Neural progenitor cell (in vitro differentiated cells): Measurements from ENCODE around the gene NUP88. TPM values are rescaled to one million over a fixed set of nuclear protein-coding genes. Genes with fewer than 3 reads are reported as not detected.
"Not testable (repeated sequence)": the region's sequence is repeated elsewhere in the genome, so short reads cannot be mapped to it uniquely, and the experiment has no call there.

Experiments
- DNase-seq: peaks from one replicate; pipeline ENCODE4 v3.0.0-alpha.2; 2016; ENCODE audit warnings: low spot score
- H2AFZ ChIP-seq: fragments of 200-600 bp; sonication (generic); replicated peaks from 2 replicates; pipeline ENCODE4 v1.6.1; 2016; ENCODE audit warnings: antibody characterized with exemption
- H3F3A ChIP-seq: fragments of 200-600 bp; sonication (generic); 2 replicates; pipeline ENCODE4 v1.6.1; 2016; ENCODE audit warnings: antibody characterized with exemption, low read depth
- H3K27ac ChIP-seq: fragments of 200-600 bp; sonication (generic); 2 replicates; pipeline ENCODE4 v1.5.1; 2016; ENCODE audit warnings: mild to moderate bottlenecking
- H3K27me3 ChIP-seq: fragments of 200-600 bp; sonication (generic); 2 replicates; pipeline ENCODE4 v1.6.1; 2016; ENCODE audit warnings: mild to moderate bottlenecking, moderate library complexity
- H3K36me3 ChIP-seq: fragments of 200-600 bp; sonication (generic); 2 replicates; pipeline ENCODE4 v1.5.1; 2016
- H3K4me1 ChIP-seq: fragments of 200-600 bp; sonication (generic); 2 replicates; pipeline ENCODE4 v1.6.1; 2016; ENCODE audit warnings: mixed run types
- H3K4me2 ChIP-seq: fragments of 200-600 bp; sonication (generic); 2 replicates; pipeline ENCODE4 v1.6.1; 2016
- H3K4me3 ChIP-seq: fragments of 200-600 bp; sonication (generic); 2 replicates; pipeline ENCODE4 v1.5.1; 2016
- H3K79me2 ChIP-seq: fragments of 200-600 bp; sonication (generic); 2 replicates; pipeline ENCODE4 v1.6.1; 2016; ENCODE audit warnings: low read depth
- H3K9ac ChIP-seq: fragments of 200-600 bp; sonication (generic); 2 replicates; pipeline ENCODE4 v1.6.1; 2016
- H3K9me3 ChIP-seq: fragments of 200-600 bp; sonication (generic); 2 replicates; pipeline ENCODE4 v1.5.1; 2016; ENCODE audit warnings: low read depth
- H4K20me1 ChIP-seq: fragments of 200-600 bp; sonication (generic); 2 replicates; pipeline ENCODE4 v1.6.1; 2016; ENCODE audit warnings: low read depth
- H3K27ac Mint-ChIP-seq: 3 replicates; pipeline ENCODE4 v1.8.0; 2021; ENCODE audit warnings: mixed read lengths
- H3K27me3 Mint-ChIP-seq: 2 replicates; pipeline ENCODE4 v1.8.0; 2022; ENCODE audit warnings: low read depth, mild to moderate bottlenecking, inconsistent platforms, moderate library complexity, mixed read lengths; ENCODE audit not compliant: insufficient read depth
- H3K36me3 Mint-ChIP-seq: 3 replicates; pipeline ENCODE4 v1.8.0; 2021; ENCODE audit warnings: mixed read lengths
- H3K4me1 Mint-ChIP-seq: 3 replicates; pipeline ENCODE4 v1.8.0; 2021; ENCODE audit warnings: mixed read lengths
- H3K4me3 Mint-ChIP-seq: 3 replicates; pipeline ENCODE4 v1.8.0; 2021; ENCODE audit warnings: mild to moderate bottlenecking, moderate library complexity, mixed read lengths
- H3K9me3 Mint-ChIP-seq: 3 replicates; pipeline ENCODE4 v1.8.0; 2020; ENCODE audit warnings: mixed read lengths
- EZH2 ChIP-seq: fragments of 200-600 bp; sonication (generic); IDR thresholded peaks from 2 replicates; pipeline ENCODE4 v1.6.1; 2017; ENCODE audit warnings: antibody characterized with exemption, mild to moderate bottlenecking, moderate library complexity
- EZH2phosphoT487 ChIP-seq: fragments of 200-600 bp; sonication (generic); IDR thresholded peaks from 2 replicates; pipeline ENCODE4 v1.6.1; 2017; ENCODE audit warnings: antibody characterized with exemption
- total RNA-seq: library from RNA; depleted of rRNA; stranded (reverse); fragments of >200 nt; gene quantifications from 2 replicates; pipeline ENCODE4 v1.2.3, GENCODE V29; 2015; ENCODE audit warnings: low replicate concordance
- TF ChIP-seq, protein P1 (sequence below): fragments of 200-600 bp; sonication (generic); IDR thresholded peaks from 2 replicates; pipeline ENCODE4 v1.5.1; 2017; ENCODE audit warnings: antibody characterized with exemption, mild to moderate bottlenecking

Gene NUP88
- total RNA-seq, 1 donor from 2014 or later, result 135 TPM

DNA sequence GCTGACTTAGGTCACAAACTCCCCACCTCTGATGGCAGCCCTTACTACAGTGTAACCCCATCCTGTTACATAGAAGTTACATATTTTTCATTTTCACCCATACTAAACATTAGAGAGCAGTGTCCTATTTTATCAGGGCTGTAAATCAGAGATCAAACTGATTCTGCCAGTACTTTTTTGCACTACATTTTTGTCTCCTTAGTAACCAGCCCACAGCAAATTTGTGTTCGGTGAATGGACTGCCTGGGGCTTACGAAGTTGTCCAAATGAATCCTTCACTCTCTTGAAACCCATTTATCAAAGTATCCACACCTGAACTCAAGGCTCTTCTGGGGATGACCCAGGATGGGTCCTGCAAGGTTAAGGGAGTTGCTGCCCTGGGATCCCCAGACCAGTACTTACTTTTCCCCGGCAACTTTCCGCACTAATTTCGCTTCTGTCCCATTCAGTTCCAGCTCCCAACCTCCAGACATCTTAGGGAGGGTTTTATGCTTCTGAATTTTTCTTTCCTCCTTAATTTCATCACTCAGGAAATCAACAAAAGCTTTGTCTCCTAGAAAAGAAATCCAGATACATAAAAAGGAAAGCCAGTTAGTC lies 18.4 kb upstream of the NUP88 start:
- DNase-seq, result no peak
- TF ChIP-seq EZH2phosphoT487, result no peak
- Mint-ChIP-seq H3K27me3 (peaks cover 2% of the 10 kb centered on the region), H3K36me3 (peaks cover 29% of the 10 kb centered on the region), H3K9me3 (no peaks in the 10 kb centered on the region), H3K27ac (no peak overlapping the region), H3K4me3 (peak overlapping the region; percentile 85), H3K4me1 (peaks cover 24% of the 10 kb centered on the region)
- Histone ChIP-seq H3K27ac (no peak overlapping the region), H3K4me2 (peak overlapping the region; percentile 93), H3F3A (peaks cover 46% of the 10 kb centered on the region), H3K79me2 (peaks cover 52% of the 10 kb centered on the region), H3K4me1 (peaks cover 5% of the 10 kb centered on the region), H4K20me1 (peaks cover 13% of the 10 kb centered on the region), H3K4me3 (peak overlapping the region; percentile 89), H3K9ac (peak overlapping the region; percentile 83), H3K9me3 (no peaks in the 10 kb centered on the region), H3K36me3 (peaks cover 17% of the 10 kb centered on the region), H2AFZ (no peak overlapping the region), H3K27me3 (no peaks in the 10 kb centered on the region)

DNA sequence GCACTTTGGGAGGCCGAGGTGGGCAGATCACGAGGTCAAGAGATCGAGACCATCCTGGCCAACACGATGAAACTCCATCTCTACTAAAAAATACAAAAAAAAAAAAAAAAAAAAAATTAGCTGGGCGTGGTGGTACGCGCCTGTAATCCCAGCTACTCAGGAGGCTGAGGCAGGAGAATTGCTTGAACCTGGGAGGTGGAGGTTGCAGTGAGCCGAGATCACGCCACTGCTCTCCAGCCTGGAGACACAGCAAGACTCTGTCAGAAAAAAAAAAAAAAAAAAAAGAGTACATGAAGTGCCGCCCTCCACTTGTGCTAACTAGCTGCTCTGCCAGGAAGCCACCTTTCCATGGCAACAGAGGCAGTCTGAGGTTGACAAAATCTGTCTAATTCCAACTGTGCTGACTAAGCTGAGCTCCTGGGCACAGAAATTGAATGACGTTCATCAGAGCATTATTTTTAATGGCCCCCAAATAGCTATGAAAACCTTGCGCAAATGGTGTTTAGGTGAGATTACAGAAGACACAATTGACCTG lies 16.4 kb upstream of the NUP88 start:
- Histone ChIP-seq H3K79me2 (peaks cover 58% of the 10 kb centered on the region), H3F3A (peaks cover 54% of the 10 kb centered on the region), H4K20me1 (peaks cover 29% of the 10 kb centered on the region), H3K36me3 (peaks cover 23% of the 10 kb centered on the region)
- not testable (repeated sequence) for H3K4me3 ChIP-seq, H3K4me3 Mint-ChIP-seq, H3K4me2 ChIP-seq, H3K27me3 Mint-ChIP-seq, H3K9ac ChIP-seq, H3K4me1 ChIP-seq, H3K27ac ChIP-seq, DNase-seq, H3K9me3 Mint-ChIP-seq, H3K27ac Mint-ChIP-seq, H3K27me3 ChIP-seq, H3K9me3 ChIP-seq, H2AFZ ChIP-seq
- Mint-ChIP-seq H3K36me3 (peaks cover 33% of the 10 kb centered on the region), H3K4me1 (peaks cover 24% of the 10 kb centered on the region)

DNA sequence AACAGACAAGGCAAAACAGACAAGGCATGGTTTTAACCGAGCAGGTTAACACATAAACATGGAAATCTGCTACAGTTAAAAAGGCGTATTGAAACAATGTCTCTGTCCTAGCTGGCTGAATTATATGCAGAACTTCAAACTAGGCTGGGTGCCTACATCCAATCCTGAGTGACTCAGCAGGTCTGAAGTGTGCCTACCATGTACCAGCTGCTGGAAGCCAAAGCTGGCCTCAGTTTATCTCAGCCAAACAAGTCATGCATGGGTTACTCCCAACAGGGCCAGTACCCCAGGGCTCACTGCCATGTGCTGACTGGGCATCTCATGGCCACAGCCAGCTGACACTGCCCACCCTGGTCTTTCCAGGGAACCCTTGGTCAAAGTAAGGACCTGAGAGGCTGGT lies 15.5 kb upstream of the NUP88 start:
- no peak overlapping the region for H3K9ac ChIP-seq
- H3K4me1 ChIP-seq, result peaks cover 5% of the 10 kb centered on the region
- peaks cover 55% of the 10 kb centered on the region for H3F3A ChIP-seq
- peaks cover 24% of the 10 kb centered on the region for H3K4me1 Mint-ChIP-seq
- no peaks in the 10 kb centered on the region for H3K9me3 Mint-ChIP-seq
- H3K9me3 ChIP-seq, result no peaks in the 10 kb centered on the region
- no peak overlapping the region for H3K27ac Mint-ChIP-seq
- no peak overlapping the region for H3K4me3 Mint-ChIP-seq
- H3K79me2 ChIP-seq, result peaks cover 58% of the 10 kb centered on the region
- no peak overlapping the region for H3K4me3 ChIP-seq
- peaks cover 23% of the 10 kb centered on the region for H3K36me3 ChIP-seq
- no peak overlapping the region for H3K4me2 ChIP-seq
- peaks cover 1% of the 10 kb centered on the region for H3K27me3 Mint-ChIP-seq
- peaks cover 38% of the 10 kb centered on the region for H3K36me3 Mint-ChIP-seq
- peaks cover 36% of the 10 kb centered on the region for H4K20me1 ChIP-seq
- no peak for DNase-seq
- TF ChIP-seq, protein P1, sequence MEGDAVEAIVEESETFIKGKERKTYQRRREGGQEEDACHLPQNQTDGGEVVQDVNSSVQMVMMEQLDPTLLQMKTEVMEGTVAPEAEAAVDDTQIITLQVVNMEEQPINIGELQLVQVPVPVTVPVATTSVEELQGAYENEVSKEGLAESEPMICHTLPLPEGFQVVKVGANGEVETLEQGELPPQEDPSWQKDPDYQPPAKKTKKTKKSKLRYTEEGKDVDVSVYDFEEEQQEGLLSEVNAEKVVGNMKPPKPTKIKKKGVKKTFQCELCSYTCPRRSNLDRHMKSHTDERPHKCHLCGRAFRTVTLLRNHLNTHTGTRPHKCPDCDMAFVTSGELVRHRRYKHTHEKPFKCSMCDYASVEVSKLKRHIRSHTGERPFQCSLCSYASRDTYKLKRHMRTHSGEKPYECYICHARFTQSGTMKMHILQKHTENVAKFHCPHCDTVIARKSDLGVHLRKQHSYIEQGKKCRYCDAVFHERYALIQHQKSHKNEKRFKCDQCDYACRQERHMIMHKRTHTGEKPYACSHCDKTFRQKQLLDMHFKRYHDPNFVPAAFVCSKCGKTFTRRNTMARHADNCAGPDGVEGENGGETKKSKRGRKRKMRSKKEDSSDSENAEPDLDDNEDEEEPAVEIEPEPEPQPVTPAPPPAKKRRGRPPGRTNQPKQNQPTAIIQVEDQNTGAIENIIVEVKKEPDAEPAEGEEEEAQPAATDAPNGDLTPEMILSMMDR, result no peak
- TF ChIP-seq EZH2phosphoT487 (no peak), EZH2 (no peak)
- no peaks in the 10 kb centered on the region for H3K27me3 ChIP-seq
- H2AFZ ChIP-seq, result no peak overlapping the region
- H3K27ac ChIP-seq, result no peak overlapping the region

DNA sequence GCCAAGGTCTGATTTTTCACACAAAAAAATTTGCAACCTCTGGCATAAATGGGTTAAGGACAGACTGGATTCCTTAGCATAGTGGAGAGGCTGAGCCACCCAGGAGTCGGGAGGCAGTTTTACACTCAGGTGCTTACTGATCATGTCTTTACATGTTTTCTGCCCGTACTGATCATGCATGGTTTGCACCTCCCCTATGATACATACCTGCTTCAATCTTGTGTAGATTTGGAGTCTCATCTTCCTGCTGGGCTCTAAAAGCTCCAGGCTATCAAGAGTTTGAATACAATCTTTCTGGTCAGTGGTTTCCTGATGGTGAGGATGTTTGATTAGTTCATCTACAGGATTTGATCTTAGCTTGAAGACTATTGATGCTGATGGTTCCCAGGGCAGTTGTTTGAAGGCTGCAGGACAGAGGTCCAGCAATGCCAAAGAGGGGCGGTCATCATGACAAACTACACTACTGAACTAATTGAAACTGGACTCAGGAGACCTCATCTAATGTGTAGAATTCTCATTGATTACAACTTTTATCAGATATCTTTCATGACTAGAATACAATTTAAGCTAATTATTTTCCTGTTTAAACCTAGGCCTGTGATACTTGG lies 12.6 kb upstream of the NUP88 start:
- peaks cover 5% of the 10 kb centered on the region for H3K4me1 ChIP-seq
- DNase-seq, result no peak
- Mint-ChIP-seq H3K36me3 (peaks cover 39% of the 10 kb centered on the region), H3K4me3 (no peak overlapping the region), H3K9me3 (no peaks in the 10 kb centered on the region), H3K27me3 (no peaks in the 10 kb centered on the region), H3K4me1 (peaks cover 8% of the 10 kb centered on the region), H3K27ac (no peak overlapping the region)
- no peak overlapping the region for H3K9ac ChIP-seq
- H3K36me3 ChIP-seq, result peaks cover 16% of the 10 kb centered on the region
- no peaks in the 10 kb centered on the region for H3K9me3 ChIP-seq
- TF ChIP-seq, protein P1, result no peak
- TF ChIP-seq EZH2phosphoT487, result no peak
- no peak for TF ChIP-seq EZH2
- peaks cover 43% of the 10 kb centered on the region for H3K79me2 ChIP-seq
- no peak overlapping the region for H3K4me3 ChIP-seq
- H2AFZ ChIP-seq, result no peak overlapping the region
- peaks cover 69% of the 10 kb centered on the region for H3F3A ChIP-seq
- peaks cover 36% of the 10 kb centered on the region for H4K20me1 ChIP-seq
- no peaks in the 10 kb centered on the region for H3K27me3 ChIP-seq
- H3K27ac ChIP-seq, result peak overlapping the region; percentile 49
- H3K4me2 ChIP-seq, result no peak overlapping the region
